ENCODE measurements around the gene CYP4B1.

Gene CYP4B1

GRCh38 chr1:46806196-46807020, 7.6 kb downstream of the CYP4B1 start:
- H3K36me3 Mint-ChIP-seq: no peaks in the 10 kb centered on the region
- H3K9me3 Mint-ChIP-seq: no peaks in the 10 kb centered on the region
- H3K27ac Mint-ChIP-seq: no peak overlapping the region
- H3K27me3 Mint-ChIP-seq: no peaks in the 10 kb centered on the region
- no peaks in the 10 kb centered on the region for H3K4me1 Mint-ChIP-seq
- no peak overlapping the region for H3K4me3 Mint-ChIP-seq

DNA sequence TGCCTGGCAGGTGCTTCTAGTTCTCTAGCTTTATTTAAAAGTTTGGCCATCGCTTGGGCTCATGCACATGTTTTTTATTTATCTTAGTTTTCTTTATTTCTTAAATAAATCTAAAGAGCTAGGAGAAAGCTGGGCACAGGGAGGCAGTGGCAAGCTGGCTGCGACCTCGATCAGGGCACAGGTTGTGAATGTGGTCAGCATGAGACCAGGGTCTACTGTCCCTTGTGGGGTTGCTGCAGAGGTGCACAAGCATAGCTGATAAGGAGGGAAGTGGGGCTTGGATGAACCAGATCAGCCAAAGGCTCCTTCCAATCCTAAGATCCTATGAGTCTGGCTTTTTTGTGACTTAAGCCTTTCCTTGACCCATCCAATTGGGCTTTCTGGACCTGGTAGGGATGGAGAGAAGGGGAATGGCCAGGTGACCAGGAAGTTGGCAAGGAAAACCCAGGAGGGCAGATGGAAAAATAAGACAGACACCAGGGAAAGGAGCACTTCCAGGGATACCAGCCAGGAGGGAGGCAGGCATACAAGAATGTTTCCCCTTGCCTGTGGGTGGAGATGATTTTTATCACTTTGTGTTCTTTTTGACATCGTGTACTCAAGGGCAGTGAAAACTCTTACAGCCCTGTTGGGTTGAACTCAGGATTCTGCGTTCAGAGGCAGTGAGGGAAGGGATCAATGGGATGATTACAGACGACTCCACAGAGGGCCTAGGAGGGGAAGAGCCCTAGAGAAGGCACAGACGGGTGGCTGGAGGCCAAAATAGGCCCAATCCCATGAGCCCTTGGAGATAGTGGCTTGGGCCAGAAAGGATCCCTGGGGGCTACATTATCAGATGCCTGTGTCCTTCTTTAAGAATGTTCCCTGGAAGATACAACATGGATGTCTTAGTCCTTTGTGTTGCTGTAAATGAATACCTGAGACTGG, 8.5 kb downstream of the CYP4B1 start:
- H3K4me3 Mint-ChIP-seq: no peak overlapping the region
- no peaks in the 10 kb centered on the region for H3K27me3 Mint-ChIP-seq
- no peaks in the 10 kb centered on the region for H3K9me3 Mint-ChIP-seq
- H3K27ac Mint-ChIP-seq: no peak overlapping the region
- no peaks in the 10 kb centered on the region for H3K4me1 Mint-ChIP-seq
- no peaks in the 10 kb centered on the region for H3K36me3 Mint-ChIP-seq

GRCh38 chr1:46809071-46809470, 10.2 kb downstream of the CYP4B1 start:
- Mint-ChIP-seq H3K27me3 (no peaks in the 10 kb centered on the region), H3K36me3 (no peaks in the 10 kb centered on the region), H3K27ac (no peak overlapping the region)

GRCh38 chr1:46809904-46810303, 11.1 kb downstream of the CYP4B1 start:
- no peak overlapping the region for H3K27ac Mint-ChIP-seq
- no peaks in the 10 kb centered on the region for H3K4me1 Mint-ChIP-seq
- H3K4me3 Mint-ChIP-seq: no peak overlapping the region
- no peaks in the 10 kb centered on the region for H3K27me3 Mint-ChIP-seq
- no peaks in the 10 kb centered on the region for H3K36me3 Mint-ChIP-seq
- no peaks in the 10 kb centered on the region for H3K9me3 Mint-ChIP-seq

More at GRCh38 chr1:46809071-46809470, 10.2 kb downstream of the CYP4B1 start:
- Mint-ChIP-seq H3K4me1 (no peaks in the 10 kb centered on the region), H3K9me3 (no peaks in the 10 kb centered on the region), H3K4me3 (no peak overlapping the region)

DNA sequence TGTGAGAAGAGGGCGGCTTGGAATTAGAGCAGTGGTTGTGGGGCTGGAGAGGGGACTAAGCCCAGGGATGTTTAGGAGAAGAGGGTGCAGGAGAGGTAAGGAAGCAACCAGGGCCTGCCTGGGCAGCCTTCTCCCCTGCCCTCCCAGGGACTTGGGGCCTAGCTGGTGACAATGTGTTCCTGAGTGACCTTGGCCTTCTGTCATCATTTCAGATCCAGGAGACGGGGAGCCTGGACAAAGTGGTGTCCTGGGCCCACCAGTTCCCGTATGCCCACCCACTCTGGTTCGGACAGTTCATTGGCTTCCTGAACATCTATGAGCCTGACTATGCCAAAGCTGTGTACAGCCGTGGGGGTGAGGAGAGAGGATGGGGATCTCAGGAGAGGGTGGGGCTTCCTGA, 11.8 kb downstream of the CYP4B1 start:
- no peaks in the 10 kb centered on the region for H3K9me3 Mint-ChIP-seq
- H3K4me3 Mint-ChIP-seq: no peak overlapping the region
- no peaks in the 10 kb centered on the region for H3K27me3 Mint-ChIP-seq
- no peaks in the 10 kb centered on the region for H3K4me1 Mint-ChIP-seq
- no peaks in the 10 kb centered on the region for H3K36me3 Mint-ChIP-seq
- no peak overlapping the region for H3K27ac Mint-ChIP-seq

GRCh38 chr1:46811053-46811452, 12.2 kb downstream of the CYP4B1 start:
- H3K27ac Mint-ChIP-seq: no peak overlapping the region
- no peak overlapping the region for H3K4me3 Mint-ChIP-seq
- H3K4me1 Mint-ChIP-seq: no peaks in the 10 kb centered on the region
- no peaks in the 10 kb centered on the region for H3K36me3 Mint-ChIP-seq
- no peaks in the 10 kb centered on the region for H3K27me3 Mint-ChIP-seq
- no peaks in the 10 kb centered on the region for H3K9me3 Mint-ChIP-seq

GRCh38 chr1:46812065-46812963, 13.5 kb downstream of the CYP4B1 start:
- no peaks in the 10 kb centered on the region for H3K36me3 Mint-ChIP-seq
- H3K4me1 Mint-ChIP-seq: no peaks in the 10 kb centered on the region
- H3K4me3 Mint-ChIP-seq: no peak overlapping the region
- H3K27ac Mint-ChIP-seq: no peak overlapping the region
- no peaks in the 10 kb centered on the region for H3K9me3 Mint-ChIP-seq
- no peaks in the 10 kb centered on the region for H3K27me3 Mint-ChIP-seq

DNA sequence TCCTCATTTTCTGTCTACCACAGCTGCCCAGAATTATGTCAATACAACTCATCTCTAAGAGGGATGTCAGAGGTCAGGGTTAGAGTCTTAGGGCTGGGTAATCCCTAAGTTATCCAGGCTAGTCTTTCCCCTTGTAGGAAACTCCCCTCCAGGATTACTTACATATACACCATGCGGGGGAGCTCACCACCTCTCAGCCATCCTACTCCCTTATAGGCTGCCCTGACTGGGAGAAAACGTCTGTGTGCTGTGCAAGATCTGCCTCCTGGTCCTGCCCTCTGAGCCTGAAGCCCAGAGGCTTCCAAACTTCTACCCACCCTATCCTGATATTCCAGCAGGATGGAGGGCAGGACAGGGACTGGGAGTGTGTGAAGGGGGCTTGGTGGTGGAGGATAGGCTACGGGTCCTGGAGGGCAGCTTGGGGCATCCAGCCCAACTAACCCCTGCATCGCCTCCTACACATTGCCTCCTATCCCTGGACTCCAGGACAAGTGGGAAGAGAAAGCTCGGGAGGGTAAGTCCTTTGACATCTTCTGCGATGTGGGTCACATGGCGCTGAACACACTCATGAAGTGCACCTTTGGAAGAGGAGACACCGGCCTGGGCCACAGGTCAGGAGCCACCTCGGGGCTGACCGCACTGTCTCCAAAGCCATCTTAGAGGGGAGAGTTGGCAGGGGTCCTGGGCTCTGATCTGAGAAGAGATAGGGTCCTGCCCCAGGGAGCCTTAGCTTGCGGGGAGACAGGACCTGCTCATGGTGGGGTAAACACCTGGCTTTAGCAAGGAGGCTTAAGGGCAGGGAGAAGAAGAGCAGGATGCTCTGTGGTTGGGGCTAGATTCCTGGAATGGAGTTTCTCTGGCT, 14.4 kb downstream of the CYP4B1 start:
- no peak overlapping the region for H3K4me3 Mint-ChIP-seq
- no peak overlapping the region for H3K27ac Mint-ChIP-seq
- H3K9me3 Mint-ChIP-seq: no peaks in the 10 kb centered on the region
- H3K4me1 Mint-ChIP-seq: no peaks in the 10 kb centered on the region
- no peaks in the 10 kb centered on the region for H3K27me3 Mint-ChIP-seq
- no peaks in the 10 kb centered on the region for H3K36me3 Mint-ChIP-seq

DNA sequence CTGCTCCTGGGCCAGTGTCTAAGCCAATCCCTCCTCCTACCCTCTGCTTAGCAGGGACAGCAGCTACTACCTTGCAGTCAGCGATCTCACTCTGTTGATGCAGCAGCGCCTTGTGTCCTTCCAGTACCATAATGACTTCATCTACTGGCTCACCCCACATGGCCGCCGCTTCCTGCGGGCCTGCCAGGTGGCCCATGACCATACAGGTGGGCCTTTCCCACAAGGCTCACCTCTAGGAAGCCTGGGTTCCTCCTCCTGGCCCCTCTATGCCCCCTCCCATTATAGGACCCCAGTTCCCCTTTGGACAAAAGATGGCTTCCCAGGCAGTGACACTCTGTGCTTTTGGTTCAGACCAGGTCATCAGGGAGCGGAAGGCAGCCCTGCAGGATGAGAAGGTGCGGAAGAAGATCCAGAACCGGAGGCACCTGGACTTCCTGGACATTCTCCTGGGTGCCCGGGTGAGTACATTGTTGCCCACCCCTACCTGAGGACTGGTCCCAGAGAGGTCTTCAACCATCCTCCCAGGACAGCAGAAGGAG, 15.1 kb downstream of the CYP4B1 start:
- Mint-ChIP-seq H3K27me3 (no peaks in the 10 kb centered on the region), H3K9me3 (no peaks in the 10 kb centered on the region), H3K27ac (no peak overlapping the region), H3K36me3 (no peaks in the 10 kb centered on the region), H3K4me3 (no peak overlapping the region), H3K4me1 (no peaks in the 10 kb centered on the region)

DNA sequence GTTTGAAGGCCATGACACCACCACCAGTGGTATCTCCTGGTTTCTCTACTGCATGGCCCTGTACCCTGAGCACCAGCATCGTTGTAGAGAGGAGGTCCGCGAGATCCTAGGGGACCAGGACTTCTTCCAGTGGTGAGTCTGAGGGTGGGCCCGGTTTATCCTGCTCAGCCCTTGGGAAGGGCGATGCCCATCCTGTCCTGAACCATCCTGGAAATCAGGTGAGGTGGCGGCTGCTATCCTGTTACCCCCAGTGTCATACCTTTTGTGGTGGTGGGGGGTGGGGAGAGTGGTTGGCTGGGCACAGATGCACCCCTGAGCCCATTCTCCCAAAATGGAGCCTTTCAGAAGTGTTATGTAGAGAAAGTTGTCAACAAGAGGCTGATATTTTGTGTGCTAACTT, 16.3 kb downstream of the CYP4B1 start:
- Mint-ChIP-seq H3K36me3 (no peaks in the 10 kb centered on the region), H3K27ac (no peak overlapping the region), H3K27me3 (peaks cover 2% of the 10 kb centered on the region), H3K4me3 (no peak overlapping the region), H3K4me1 (no peaks in the 10 kb centered on the region), H3K9me3 (no peaks in the 10 kb centered on the region)

GRCh38 chr1:46816930-46817329, 18.1 kb downstream of the CYP4B1 start:
- Mint-ChIP-seq H3K27me3 (peaks cover 2% of the 10 kb centered on the region), H3K4me1 (no peaks in the 10 kb centered on the region), H3K9me3 (no peaks in the 10 kb centered on the region), H3K4me3 (no peak overlapping the region), H3K27ac (no peak overlapping the region), H3K36me3 (no peaks in the 10 kb centered on the region)

- Mint-ChIP-seq H3K4me1 (no peaks in the 10 kb centered on the region), H3K36me3 (no peaks in the 10 kb centered on the region), H3K4me3 (no peak overlapping the region), H3K27ac (no peak overlapping the region), H3K9me3 (no peaks in the 10 kb centered on the region), H3K27me3 (peaks cover 5% of the 10 kb centered on the region)
These were observed 19.0 kb downstream of the CYP4B1 start for GRCh38 chr1:46817814-46818213.

DNA sequence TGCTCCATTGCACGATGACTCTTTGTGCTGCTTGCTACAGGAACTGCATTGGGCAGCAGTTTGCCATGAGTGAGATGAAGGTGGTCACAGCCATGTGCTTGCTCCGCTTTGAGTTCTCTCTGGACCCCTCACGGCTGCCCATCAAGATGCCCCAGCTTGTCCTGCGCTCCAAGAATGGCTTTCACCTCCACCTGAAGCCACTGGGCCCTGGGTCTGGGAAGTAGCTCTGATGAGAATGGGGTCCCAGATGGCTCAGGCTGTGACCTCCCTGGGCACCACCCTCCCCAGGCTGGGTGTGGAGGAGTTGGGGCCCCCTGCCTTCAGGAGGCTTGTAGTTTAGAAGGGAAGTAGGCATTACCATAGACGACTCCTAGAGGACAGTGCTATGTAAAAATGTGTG, 19.7 kb downstream of the CYP4B1 start:
- no peaks in the 10 kb centered on the region for H3K36me3 Mint-ChIP-seq
- no peaks in the 10 kb centered on the region for H3K9me3 Mint-ChIP-seq
- no peaks in the 10 kb centered on the region for H3K4me1 Mint-ChIP-seq
- H3K27ac Mint-ChIP-seq: no peak overlapping the region
- H3K4me3 Mint-ChIP-seq: no peak overlapping the region
- H3K27me3 Mint-ChIP-seq: peaks cover 5% of the 10 kb centered on the region

DNA sequence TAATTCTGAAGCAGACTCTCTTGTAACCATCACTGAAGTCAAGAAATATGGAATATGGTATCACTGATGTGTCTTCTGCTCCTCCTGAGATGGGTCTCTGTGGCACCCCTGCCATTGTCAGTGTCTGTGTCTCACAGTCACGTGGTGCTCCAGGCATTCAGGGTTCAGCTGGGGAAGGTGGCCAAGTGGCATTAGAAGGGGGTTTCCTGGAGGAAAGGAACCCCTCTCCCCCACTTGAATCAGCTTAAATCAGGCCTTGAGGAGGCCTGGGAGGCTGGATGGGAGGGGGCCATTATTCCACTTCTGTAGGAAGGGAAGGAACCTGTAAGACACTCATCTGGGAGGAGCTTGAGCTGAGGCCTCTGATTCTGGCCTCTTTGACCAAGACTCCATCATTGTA, 20.5 kb downstream of the CYP4B1 start:
- H3K27ac Mint-ChIP-seq: no peak overlapping the region
- peaks cover 5% of the 10 kb centered on the region for H3K27me3 Mint-ChIP-seq
- no peaks in the 10 kb centered on the region for H3K4me1 Mint-ChIP-seq
- H3K4me3 Mint-ChIP-seq: no peak overlapping the region
- no peaks in the 10 kb centered on the region for H3K9me3 Mint-ChIP-seq
- H3K36me3 Mint-ChIP-seq: no peaks in the 10 kb centered on the region
